Prostate gland (tissue), 2 donors: ENCODE data around the gene USP21.

Source experiments
- CTCF ChIP-seq, 4 experiments: fragments of 200-600 bp in 2 of 4; fragments of 450-650 bp in 2 of 4; sonication (generic) in 2 of 4; IDR thresholded peaks; 1 replicate in 3 of 4; 2 replicates in 1 of 4; pipeline ENCODE4 v1.5.1; 2016 to 2019; ENCODE audit warnings: antibody characterized with exemption in 4 of 4, mild to moderate bottlenecking in 2 of 4, moderate library complexity in 2 of 4
- POLR2A ChIP-seq: fragments of 450-650 bp; IDR thresholded peaks from one replicate; pipeline ENCODE4 v1.6.1; 2016; ENCODE audit warnings: antibody characterized with exemption, mild to moderate bottlenecking
- POLR2AphosphoS5 ChIP-seq: sonication (generic); formaldehyde crosslinking; IDR thresholded peaks from one replicate; pipeline ENCODE4 v1.6.1; 2017; ENCODE audit warnings: antibody characterized with exemption

- TF ChIP-seq CTCF (IDR thresholded peaks at IDR 0.05) (no peak), POLR2A (no peak), POLR2AphosphoS5 (no peak)
These were observed 41.9 kb downstream of the USP21 start for GRCh38 chr1:161200992-161201835.
